DOHH2 (cell line): ENCODE measurements around the gene IL6.

Experiments used
- H3F3A ChIP-seq: fragments of 200-600 bp; sonication (generic), shearing (Covaris generic); 2 replicates; pipeline ENCODE4 v1.6.0; 2016; ENCODE audit warnings: antibody characterized with exemption, mild to moderate bottlenecking; ENCODE audit not compliant: control insufficient read depth, insufficient read depth
- H3K27ac ChIP-seq: fragments of 200-600 bp; sonication (generic); 2 replicates; pipeline ENCODE4 v1.5.1; 2014; ENCODE audit warnings: low read depth, mild to moderate bottlenecking, low read length, moderate library complexity
- H3K27me3 ChIP-seq: fragments of 200-600 bp; sonication (generic); 2 replicates; pipeline ENCODE4 v1.6.1; 2014; ENCODE audit warnings: mild to moderate bottlenecking, low read length, mixed read lengths; ENCODE audit not compliant: control insufficient read depth
- H3K36me3 ChIP-seq: fragments of 200-600 bp; sonication (generic); 2 replicates; pipeline ENCODE4 v1.6.1; 2014; ENCODE audit warnings: mild to moderate bottlenecking, low read length, moderate library complexity, mixed read lengths; ENCODE audit not compliant: control insufficient read depth
- H3K4me1 ChIP-seq: fragments of 200-600 bp; sonication (generic); 2 replicates; pipeline ENCODE4 v1.6.1; 2014; ENCODE audit warnings: mild to moderate bottlenecking, low read length, mixed read lengths; ENCODE audit not compliant: control insufficient read depth
- H3K4me2 ChIP-seq: fragments of 200-600 bp; sonication (generic); 2 replicates; pipeline ENCODE4 v1.6.0; 2014; ENCODE audit warnings: mild to moderate bottlenecking, low read length, moderate library complexity
- H3K4me3 ChIP-seq: fragments of 200-600 bp; sonication (generic); 2 replicates; pipeline ENCODE4 v1.5.1; 2014; ENCODE audit warnings: mild to moderate bottlenecking, low read length, mixed read lengths
- H3K79me2 ChIP-seq: fragments of 200-600 bp; sonication (generic); 2 replicates; pipeline ENCODE4 v1.6.1; 2014; ENCODE audit warnings: mild to moderate bottlenecking, low read length, mixed read lengths; ENCODE audit not compliant: control insufficient read depth
- H3K9me2 ChIP-seq: fragments of 200-600 bp; sonication (generic); replicated peaks from 2 replicates; pipeline ENCODE4 v1.6.1; 2014; ENCODE audit warnings: mild to moderate bottlenecking, low read length, mixed read lengths; ENCODE audit not compliant: control insufficient read depth
- H3K9me3 ChIP-seq: fragments of 200-600 bp; sonication (generic); 2 replicates; pipeline ENCODE4 v1.6.1; 2014; ENCODE audit warnings: antibody characterized with exemption, low read length, mixed read lengths; ENCODE audit not compliant: control insufficient read depth, insufficient read depth
- H4K20me1 ChIP-seq: fragments of 200-600 bp; sonication (generic); 2 replicates; pipeline ENCODE4 v1.6.0; 2014; ENCODE audit warnings: low read depth, mild to moderate bottlenecking, antibody characterized with exemption, low read length, moderate library complexity; ENCODE audit not compliant: control insufficient read depth, insufficient read depth
- EZH2phosphoT487 ChIP-seq: fragments of 200-600 bp; sonication (generic); IDR thresholded peaks from 2 replicates; pipeline ENCODE4 v1.6.1; 2017; ENCODE audit warnings: borderline replicate concordance, mild to moderate bottlenecking, antibody characterized with exemption, low read length, moderate library complexity, mixed read lengths
- TF ChIP-seq, protein P1 (sequence below): fragments of 200-600 bp; sonication (generic); IDR thresholded peaks from one replicate; pipeline ENCODE4 v1.5.1; 2014; ENCODE audit warnings: antibody characterized with exemption, mild to moderate bottlenecking, low read depth, low read length; ENCODE audit not compliant: poor library complexity, severe bottlenecking

The IL6 gene

GRCh38 chr7:22720791-22721786 is 5.9 kb upstream of the IL6 start:
- Histone ChIP-seq H3K79me2 (no peaks in the 10 kb centered on the region), H3K9me2 (no peaks in the 10 kb centered on the region), H3K36me3 (no peaks in the 10 kb centered on the region), H3K4me2 (no peak overlapping the region), H3K27ac (no peak overlapping the region), H4K20me1 (no peaks in the 10 kb centered on the region), H3K4me1 (no peaks in the 10 kb centered on the region), H3K4me3 (no peak overlapping the region), H3K9me3 (no peaks in the 10 kb centered on the region), H3K27me3 (peaks cover 91% of the 10 kb centered on the region), H3F3A (no peaks in the 10 kb centered on the region)
- TF ChIP-seq EZH2phosphoT487, result no peak
- TF ChIP-seq, protein P1, sequence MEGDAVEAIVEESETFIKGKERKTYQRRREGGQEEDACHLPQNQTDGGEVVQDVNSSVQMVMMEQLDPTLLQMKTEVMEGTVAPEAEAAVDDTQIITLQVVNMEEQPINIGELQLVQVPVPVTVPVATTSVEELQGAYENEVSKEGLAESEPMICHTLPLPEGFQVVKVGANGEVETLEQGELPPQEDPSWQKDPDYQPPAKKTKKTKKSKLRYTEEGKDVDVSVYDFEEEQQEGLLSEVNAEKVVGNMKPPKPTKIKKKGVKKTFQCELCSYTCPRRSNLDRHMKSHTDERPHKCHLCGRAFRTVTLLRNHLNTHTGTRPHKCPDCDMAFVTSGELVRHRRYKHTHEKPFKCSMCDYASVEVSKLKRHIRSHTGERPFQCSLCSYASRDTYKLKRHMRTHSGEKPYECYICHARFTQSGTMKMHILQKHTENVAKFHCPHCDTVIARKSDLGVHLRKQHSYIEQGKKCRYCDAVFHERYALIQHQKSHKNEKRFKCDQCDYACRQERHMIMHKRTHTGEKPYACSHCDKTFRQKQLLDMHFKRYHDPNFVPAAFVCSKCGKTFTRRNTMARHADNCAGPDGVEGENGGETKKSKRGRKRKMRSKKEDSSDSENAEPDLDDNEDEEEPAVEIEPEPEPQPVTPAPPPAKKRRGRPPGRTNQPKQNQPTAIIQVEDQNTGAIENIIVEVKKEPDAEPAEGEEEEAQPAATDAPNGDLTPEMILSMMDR, result no peak

- Histone ChIP-seq H3K79me2 (no peaks in the 10 kb centered on the region), H3K27me3 (peaks cover 92% of the 10 kb centered on the region), H3K9me3 (no peaks in the 10 kb centered on the region), H3K4me2 (no peak overlapping the region), H3F3A (no peaks in the 10 kb centered on the region), H4K20me1 (no peaks in the 10 kb centered on the region), H3K27ac (no peak overlapping the region), H3K9me2 (no peaks in the 10 kb centered on the region), H3K36me3 (no peaks in the 10 kb centered on the region), H3K4me3 (no peak overlapping the region), H3K4me1 (peaks cover 10% of the 10 kb centered on the region)
- TF ChIP-seq, protein P1, result no peak
- TF ChIP-seq EZH2phosphoT487, result no peak
Measured at GRCh38 chr7:22722536-22723180, 4.3 kb upstream of the IL6 start.

DNA sequence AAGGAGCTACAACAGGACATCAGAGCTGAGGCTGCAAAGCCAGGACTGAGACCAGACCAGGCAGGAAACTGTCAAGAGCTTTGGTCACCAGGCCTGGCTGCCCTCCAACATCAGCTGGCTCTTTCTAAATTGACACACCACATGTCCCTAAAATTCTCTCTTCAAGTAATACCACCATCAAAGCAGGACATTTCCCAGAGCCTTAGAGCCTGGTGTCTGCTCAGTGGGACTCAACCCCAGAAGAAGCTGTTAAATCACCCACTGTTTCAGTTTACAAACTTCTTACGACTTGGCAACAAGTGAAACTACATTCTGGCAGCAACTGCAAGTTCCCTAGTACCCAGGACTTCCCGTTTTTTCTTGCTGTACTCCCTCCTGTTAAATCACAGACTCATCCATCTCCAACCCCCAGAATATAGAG is 3.8 kb upstream of the IL6 start:
- H3K9me3 ChIP-seq, result no peaks in the 10 kb centered on the region
- H3F3A ChIP-seq, result no peaks in the 10 kb centered on the region
- H3K4me2 ChIP-seq, result no peak overlapping the region
- H3K4me3 ChIP-seq, result no peak overlapping the region
- H3K4me1 ChIP-seq, result peaks cover 10% of the 10 kb centered on the region
- H3K79me2 ChIP-seq, result no peaks in the 10 kb centered on the region
- no peak for TF ChIP-seq EZH2phosphoT487
- TF ChIP-seq, protein P1, result no peak
- peaks cover 92% of the 10 kb centered on the region for H3K27me3 ChIP-seq
- no peak overlapping the region for H3K27ac ChIP-seq
- H4K20me1 ChIP-seq, result no peaks in the 10 kb centered on the region
- H3K36me3 ChIP-seq, result no peaks in the 10 kb centered on the region
- no peaks in the 10 kb centered on the region for H3K9me2 ChIP-seq
